ACC112 (cell line): ENCODE measurements around the gene FNDC4.

ENCODE experiments used
- H2AFZ ChIP-seq: fragments of 200-600 bp; sonication (generic); one replicate; pipeline ENCODE4 v1.6.0; 2017; ENCODE audit warnings: antibody characterized with exemption, low read length; ENCODE audit not compliant: unreplicated experiment
- H3K27ac ChIP-seq: fragments of 200-600 bp; sonication (generic); 2 replicates; pipeline ENCODE4 v1.5.1; 2014; ENCODE audit warnings: low read depth, mild to moderate bottlenecking, antibody characterized with exemption, low read length, moderate library complexity
- H3K27me3 ChIP-seq: fragments of 200-600 bp; sonication (generic); 2 replicates; pipeline ENCODE4 v1.6.1; 2014; ENCODE audit warnings: mild to moderate bottlenecking, antibody characterized with exemption, low read length, moderate library complexity, mixed read lengths; ENCODE audit not compliant: insufficient read depth
- H3K36me3 ChIP-seq: fragments of 200-600 bp; sonication (generic); 2 replicates; pipeline ENCODE4 v1.6.1; 2016; ENCODE audit warnings: mild to moderate bottlenecking, antibody characterized with exemption, low read length, moderate library complexity, mixed read lengths; ENCODE audit not compliant: insufficient read depth
- H3K4me1 ChIP-seq: fragments of 200-600 bp; sonication (generic); one replicate; pipeline ENCODE4 v1.6.1; 2016; ENCODE audit warnings: low read length, mixed read lengths; ENCODE audit not compliant: insufficient read depth, unreplicated experiment, control insufficient read depth
- H3K4me3 ChIP-seq: fragments of 200-600 bp; sonication (generic); 2 replicates; pipeline ENCODE4 v1.5.1; 2014; ENCODE audit warnings: mild to moderate bottlenecking, low read depth, low read length
- H3K79me2 ChIP-seq: fragments of 200-600 bp; sonication (generic); one replicate; pipeline ENCODE4 v1.6.0; 2016; ENCODE audit warnings: low read length; ENCODE audit not compliant: control insufficient read depth, unreplicated experiment, insufficient read depth

The FNDC4 gene

DNA sequence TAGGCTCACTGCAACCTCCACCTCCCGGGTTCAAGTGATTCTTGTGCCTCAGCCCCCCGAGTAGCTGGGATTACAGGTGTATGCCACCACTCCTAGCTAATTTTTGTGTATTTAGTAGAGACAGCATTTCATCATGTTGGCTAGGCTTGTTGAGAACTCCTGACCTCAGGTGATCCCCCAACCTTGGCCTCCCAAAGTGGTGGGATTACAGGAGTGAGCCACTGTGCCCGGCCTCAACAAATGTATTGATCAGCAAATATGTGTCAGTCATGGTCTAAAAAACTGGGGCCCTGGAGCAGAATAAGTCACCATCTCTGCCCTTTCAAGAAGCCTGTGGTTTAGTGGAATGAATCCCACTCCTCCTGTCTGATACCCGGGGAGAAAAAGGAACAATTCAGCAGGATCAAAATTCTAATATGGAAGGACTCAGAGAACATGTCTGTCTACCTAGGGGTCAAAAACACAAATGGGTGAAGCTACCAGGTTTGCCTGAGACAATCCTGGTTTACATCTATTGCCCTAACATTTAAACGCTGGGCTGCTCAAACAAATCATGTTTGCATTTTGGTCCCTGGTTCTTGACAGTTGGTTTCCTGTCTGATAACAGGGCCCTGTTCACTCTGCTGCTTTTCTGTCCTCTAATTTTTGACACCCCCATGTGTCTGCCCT is 23.2 kb upstream of the FNDC4 start:
- Histone ChIP-seq H3K4me3 (no peak overlapping the region), H3K36me3 (no peaks in the 10 kb centered on the region), H3K79me2 (no peaks in the 10 kb centered on the region), H3K4me1 (no peaks in the 10 kb centered on the region), H3K27me3 (no peaks in the 10 kb centered on the region), H2AFZ (no peak overlapping the region), H3K27ac (no peak overlapping the region)

DNA sequence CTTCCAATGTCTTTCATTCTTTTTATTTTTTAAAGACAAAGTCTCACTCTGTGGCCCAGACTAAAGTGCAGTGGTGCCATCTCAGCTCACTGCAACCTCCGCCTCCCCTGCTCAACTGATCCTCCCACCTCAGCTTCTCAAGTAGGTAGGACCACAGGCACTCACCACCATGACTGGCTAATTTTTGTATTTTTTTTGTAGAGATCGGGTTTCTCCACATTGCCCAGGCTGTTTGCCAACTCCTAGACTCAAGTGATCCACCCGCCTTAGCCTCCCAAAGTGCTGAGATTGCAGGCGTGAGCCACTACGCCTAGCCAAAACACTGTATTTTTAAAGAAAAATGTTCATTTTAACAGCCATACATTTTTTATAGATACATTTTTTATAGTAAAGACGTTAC is 14.3 kb upstream of the FNDC4 start:
- H3K79me2 ChIP-seq: no peaks in the 10 kb centered on the region
- no peaks in the 10 kb centered on the region for H3K27me3 ChIP-seq
- H3K36me3 ChIP-seq: no peaks in the 10 kb centered on the region
- H3K4me3 ChIP-seq: no peak overlapping the region
- no peak overlapping the region for H3K27ac ChIP-seq
- no peaks in the 10 kb centered on the region for H3K4me1 ChIP-seq
- H2AFZ ChIP-seq: no peak overlapping the region

DNA sequence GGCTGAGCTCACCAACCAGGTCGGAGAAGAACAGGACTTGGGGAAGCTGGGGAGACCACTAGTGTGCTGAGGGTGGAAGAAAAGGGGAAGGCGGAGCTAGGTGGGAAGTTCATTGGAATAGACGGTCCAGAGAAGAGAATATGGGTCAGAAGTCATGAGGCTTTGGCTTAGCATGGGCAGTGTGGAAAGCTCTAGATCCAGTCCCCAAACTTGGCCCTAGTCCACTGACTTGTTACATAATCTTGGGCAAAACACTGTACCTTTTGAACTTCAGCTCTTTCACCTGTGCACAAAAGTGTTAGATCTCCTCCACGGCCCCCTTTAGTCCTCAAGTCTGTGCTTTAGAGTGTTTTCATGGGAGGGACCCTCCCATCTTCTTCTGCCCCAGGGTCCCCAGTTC is 12.3 kb upstream of the FNDC4 start:
- H3K36me3 ChIP-seq: no peaks in the 10 kb centered on the region

DNA sequence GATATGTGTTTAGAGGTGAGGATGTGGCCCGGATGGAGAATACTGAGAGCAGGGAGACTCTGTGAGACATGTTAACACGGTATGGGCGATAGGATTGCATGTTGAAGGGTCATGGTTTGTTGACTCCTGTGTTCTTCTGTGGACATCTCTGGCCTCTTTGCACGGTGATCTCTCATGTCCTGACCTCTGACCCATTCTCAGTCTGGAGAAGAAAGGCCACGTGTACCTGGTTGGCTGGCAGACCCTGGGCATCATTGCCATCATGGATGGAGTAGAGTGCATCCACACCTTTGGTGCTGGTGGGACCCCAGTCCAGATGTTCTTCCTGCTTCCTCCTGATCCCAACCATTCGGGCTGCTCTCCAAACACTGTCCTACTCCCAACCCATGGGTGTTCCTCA is 11.6 kb upstream of the FNDC4 start:
- no peaks in the 10 kb centered on the region for H3K79me2 ChIP-seq
- H3K36me3 ChIP-seq: no peaks in the 10 kb centered on the region
- no peaks in the 10 kb centered on the region for H3K27me3 ChIP-seq
- H3K4me3 ChIP-seq: no peak overlapping the region
- no peak overlapping the region for H2AFZ ChIP-seq
- no peaks in the 10 kb centered on the region for H3K4me1 ChIP-seq
- no peak overlapping the region for H3K27ac ChIP-seq

More for the DNA sequence above, 12.3 kb upstream of the FNDC4 start:
- Histone ChIP-seq H2AFZ (no peak overlapping the region), H3K4me1 (no peaks in the 10 kb centered on the region), H3K79me2 (no peaks in the 10 kb centered on the region), H3K27me3 (no peaks in the 10 kb centered on the region), H3K4me3 (no peak overlapping the region), H3K27ac (no peak overlapping the region)

DNA sequence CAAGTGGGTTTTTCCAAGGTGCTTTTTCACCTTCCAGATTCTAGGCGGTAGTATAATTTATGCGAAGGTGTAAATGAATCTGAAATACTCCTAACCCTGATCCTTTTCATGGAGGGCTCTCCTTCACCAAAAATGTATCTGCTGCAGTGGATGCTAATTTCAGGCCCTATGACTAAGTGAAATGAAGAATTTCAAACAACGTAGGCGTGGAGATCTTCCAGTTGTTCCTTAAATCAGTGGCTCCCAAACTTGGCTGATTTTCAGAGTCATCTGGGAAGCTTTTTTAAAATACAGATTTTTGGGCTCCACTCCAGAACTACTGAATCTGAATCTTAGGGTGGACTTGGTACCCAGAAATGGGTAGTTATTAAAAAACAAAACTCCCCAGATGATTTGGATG is 7.1 kb upstream of the FNDC4 start:
- Histone ChIP-seq H3K36me3 (no peaks in the 10 kb centered on the region), H3K79me2 (no peaks in the 10 kb centered on the region), H3K4me1 (no peaks in the 10 kb centered on the region), H3K27me3 (no peaks in the 10 kb centered on the region), H3K27ac (no peak overlapping the region), H2AFZ (no peak overlapping the region), H3K4me3 (no peak overlapping the region)

DNA sequence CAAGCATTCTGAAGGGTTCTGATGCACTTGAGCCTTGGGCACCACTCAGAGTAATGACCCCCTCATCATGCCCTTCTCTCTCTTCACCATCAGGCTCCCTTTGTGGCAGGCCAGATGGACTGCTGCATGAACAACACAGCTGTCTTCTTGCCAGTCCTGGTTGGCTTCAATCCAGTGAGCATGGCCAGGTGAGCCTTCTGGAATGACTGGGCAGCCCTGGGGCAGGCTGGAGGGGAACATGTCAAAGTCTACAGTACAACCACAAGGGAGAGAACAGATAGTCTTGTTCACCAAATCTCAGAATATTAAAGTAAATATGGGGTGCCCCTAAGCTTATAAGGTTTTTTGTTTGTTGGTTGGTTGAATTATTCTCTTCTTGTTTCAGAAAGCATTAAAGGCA is 6.0 kb upstream of the FNDC4 start:
- no peak overlapping the region for H2AFZ ChIP-seq
- no peaks in the 10 kb centered on the region for H3K79me2 ChIP-seq
- peaks cover 10% of the 10 kb centered on the region for H3K4me1 ChIP-seq
- no peaks in the 10 kb centered on the region for H3K36me3 ChIP-seq
- H3K27me3 ChIP-seq: no peaks in the 10 kb centered on the region
- H3K4me3 ChIP-seq: no peak overlapping the region
- H3K27ac ChIP-seq: no peak overlapping the region

GRCh38 chr2:27498975-27499374 is 4.0 kb upstream of the FNDC4 start:
- H3K4me1 ChIP-seq: peaks cover 17% of the 10 kb centered on the region
- H3K79me2 ChIP-seq: no peaks in the 10 kb centered on the region
- H3K27me3 ChIP-seq: no peaks in the 10 kb centered on the region
- no peaks in the 10 kb centered on the region for H3K36me3 ChIP-seq
- H2AFZ ChIP-seq: no peak overlapping the region
- H3K4me3 ChIP-seq: no peak overlapping the region
- H3K27ac ChIP-seq: no peak overlapping the region

DNA sequence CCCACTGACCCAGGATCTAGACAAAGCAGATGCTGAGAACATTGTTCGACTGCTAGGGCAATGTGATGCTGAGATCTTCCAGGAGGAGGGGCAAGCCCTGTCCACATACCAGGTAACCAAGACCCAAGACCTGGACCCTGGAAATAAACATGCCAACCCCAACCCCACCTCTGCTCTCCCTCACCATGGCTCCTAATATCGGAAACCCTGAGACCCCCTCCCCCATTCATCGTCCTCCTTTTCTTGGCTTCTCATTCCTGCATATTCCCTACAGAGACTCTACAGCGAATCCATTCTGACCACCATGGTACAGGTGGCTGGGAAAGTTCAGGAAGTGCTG is 2.3 kb upstream of the FNDC4 start:
- Histone ChIP-seq H3K4me1 (peaks cover 19% of the 10 kb centered on the region), H2AFZ (no peak overlapping the region), H3K36me3 (no peaks in the 10 kb centered on the region), H3K79me2 (no peaks in the 10 kb centered on the region), H3K27me3 (no peaks in the 10 kb centered on the region), H3K27ac (no peak overlapping the region), H3K4me3 (no peak overlapping the region)

DNA sequence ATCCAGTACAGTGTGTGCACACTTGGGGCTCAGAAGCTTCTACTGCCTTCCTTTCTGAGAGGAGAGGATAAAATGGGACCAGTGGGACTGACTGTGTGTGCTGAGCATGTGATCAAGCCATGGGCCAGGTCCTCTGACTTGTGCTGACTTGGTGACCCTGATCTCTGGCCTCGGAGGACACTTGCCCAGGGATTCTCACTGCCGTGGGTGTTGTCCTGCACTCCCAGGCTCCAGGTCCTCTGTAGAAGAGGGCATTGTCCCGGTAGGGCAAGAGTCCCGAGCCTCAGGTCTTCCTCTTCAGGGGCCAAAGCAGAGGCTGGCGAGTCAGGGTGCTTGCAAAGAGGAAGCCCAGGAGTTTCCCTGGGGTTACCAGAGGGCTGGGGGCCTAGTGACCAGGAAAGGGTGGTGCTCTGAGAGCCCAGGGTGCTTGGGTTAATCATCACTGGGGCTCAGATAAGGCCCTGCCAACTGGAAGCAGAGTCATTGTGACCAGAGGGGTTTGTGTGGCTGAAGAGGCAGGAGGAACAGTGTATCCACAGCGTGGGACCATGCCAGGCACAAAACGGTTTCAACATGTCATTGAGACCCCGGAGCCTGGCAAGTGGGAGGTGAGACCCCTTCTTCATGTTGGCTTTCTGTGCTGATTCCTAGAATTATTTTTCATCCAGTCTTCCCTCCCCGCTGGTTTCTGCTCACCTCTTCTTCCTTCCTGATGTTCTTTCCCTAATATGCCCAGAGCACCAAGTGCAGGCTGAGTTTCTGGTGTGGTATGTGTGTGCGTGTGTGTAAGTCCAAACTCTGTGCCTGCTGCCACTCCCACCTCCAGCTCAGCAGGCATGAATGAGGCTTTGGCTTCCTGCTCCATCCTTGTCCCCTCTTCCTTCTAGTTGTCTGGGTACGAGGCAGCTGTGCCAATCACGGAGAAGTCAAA is 1.6 kb upstream of the FNDC4 start, which contains the start of gene GCKR:
GCKR (plus strand) TSS at position 483 of the 931 bp plus-strand sequence; CDS start at position 549, 66 bp downstream.
- Histone ChIP-seq H3K79me2 (no peaks in the 10 kb centered on the region), H3K4me3 (peak within 1 kb of the TSS; percentile 91), H3K27ac (no peak within 1 kb of the TSS), H3K27me3 (no peaks in the 10 kb centered on the region), H2AFZ (peak within 1 kb of the TSS; percentile 41), H3K4me1 (peaks cover 19% of the 10 kb centered on the region), H3K36me3 (no peaks in the 10 kb centered on the region)

DNA sequence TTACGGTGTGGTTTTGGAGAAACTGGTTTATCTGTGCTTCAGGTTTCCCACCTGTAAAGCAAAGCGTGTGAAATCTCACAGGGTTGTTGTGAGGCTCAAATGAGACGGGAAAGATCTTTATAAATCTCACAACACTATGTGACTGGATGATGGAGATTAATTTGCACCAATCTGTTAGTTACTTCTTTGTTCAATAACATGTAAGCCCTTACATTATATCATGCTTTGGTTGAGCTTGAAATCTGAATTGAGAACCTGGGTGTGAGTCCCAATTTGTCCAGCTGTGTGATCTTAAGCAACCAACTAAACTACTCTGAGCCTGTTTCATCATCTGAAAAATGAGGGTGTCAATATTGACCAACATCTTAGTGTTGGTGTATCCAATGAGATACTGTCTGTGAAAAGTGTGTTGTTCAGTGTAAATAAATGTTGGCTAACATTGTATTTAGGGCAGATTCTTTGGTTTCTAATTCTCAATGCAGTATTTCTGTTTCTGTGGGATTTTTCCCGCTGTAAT is 898 bp upstream of the FNDC4 start:
- Histone ChIP-seq H2AFZ (no peak overlapping the region), H3K27me3 (no peaks in the 10 kb centered on the region), H3K36me3 (no peaks in the 10 kb centered on the region)

More for the DNA sequence above, 898 bp upstream of the FNDC4 start:
- Histone ChIP-seq H3K4me1 (peaks cover 19% of the 10 kb centered on the region), H3K79me2 (no peaks in the 10 kb centered on the region), H3K27ac (no peak overlapping the region), H3K4me3 (peak overlapping the region; percentile 91)
